UCSD-AML1 (cell line): Measurements from ENCODE around the gene SYNPR.

Experiments
- DNase-seq: peaks from one replicate; lab custom pipeline; 2025; ENCODE audit not compliant: unreplicated experiment; lab: John Stamatoyannopoulos, UW

The SYNPR gene

GRCh38 chr3:63528325-63529000 is 250.4 kb downstream of the SYNPR start:
- DNase-seq: no peak

GRCh38 chr3:63532521-63532920 is 254.4 kb downstream of the SYNPR start:
- DNase-seq: no peak

- no peak for DNase-seq
Observed at GRCh38 chr3:63538919-63539318, 260.8 kb downstream of the SYNPR start.

- DNase-seq: no peak
Observed at GRCh38 chr3:63555767-63556166, 277.7 kb downstream of the SYNPR start.

- no peak for DNase-seq
Observed at GRCh38 chr3:63556401-63556800, 278.3 kb downstream of the SYNPR start.

- no peak for DNase-seq
Observed at GRCh38 chr3:63557912-63558311, 279.8 kb downstream of the SYNPR start.

GRCh38 chr3:63559884-63560283 is 281.8 kb downstream of the SYNPR start:
- DNase-seq: no peak

- no peak for DNase-seq
Observed at GRCh38 chr3:63561879-63562278, 283.8 kb downstream of the SYNPR start.

- no peak for DNase-seq
Observed at GRCh38 chr3:63562323-63562722, 284.2 kb downstream of the SYNPR start.

- no peak for DNase-seq
Observed at GRCh38 chr3:63563572-63563971, 285.5 kb downstream of the SYNPR start.

GRCh38 chr3:63565220-63565619 is 287.1 kb downstream of the SYNPR start:
- no peak for DNase-seq

- DNase-seq: no peak
Observed at GRCh38 chr3:63571682-63572081, 293.6 kb downstream of the SYNPR start.

GRCh38 chr3:63576846-63577245 is 298.7 kb downstream of the SYNPR start:
- DNase-seq: no peak

- DNase-seq: no peak
Observed at GRCh38 chr3:63578858-63579257, 300.8 kb downstream of the SYNPR start.

- DNase-seq: no peak
Observed at GRCh38 chr3:63580151-63580550, 302.0 kb downstream of the SYNPR start.

- DNase-seq: no peak
Observed at GRCh38 chr3:63582943-63583500, 304.9 kb downstream of the SYNPR start.

- DNase-seq: no peak
Observed at GRCh38 chr3:63584681-63585080, 306.6 kb downstream of the SYNPR start.

GRCh38 chr3:63585927-63586326 is 307.8 kb downstream of the SYNPR start:
- no peak for DNase-seq

GRCh38 chr3:63588895-63589294 is 310.8 kb downstream of the SYNPR start:
- no peak for DNase-seq

GRCh38 chr3:63593779-63594178 is 315.7 kb downstream of the SYNPR start:
- DNase-seq: no peak

GRCh38 chr3:63595221-63595620 is 317.1 kb downstream of the SYNPR start:
- DNase-seq: no peak

- DNase-seq: no peak
Observed at GRCh38 chr3:63597019-63597418, 318.9 kb downstream of the SYNPR start.

GRCh38 chr3:63607716-63608115 is 329.6 kb downstream of the SYNPR start:
- no peak for DNase-seq
